Measurements from ENCODE around the gene NFIC.

NFIC gene

DNA sequence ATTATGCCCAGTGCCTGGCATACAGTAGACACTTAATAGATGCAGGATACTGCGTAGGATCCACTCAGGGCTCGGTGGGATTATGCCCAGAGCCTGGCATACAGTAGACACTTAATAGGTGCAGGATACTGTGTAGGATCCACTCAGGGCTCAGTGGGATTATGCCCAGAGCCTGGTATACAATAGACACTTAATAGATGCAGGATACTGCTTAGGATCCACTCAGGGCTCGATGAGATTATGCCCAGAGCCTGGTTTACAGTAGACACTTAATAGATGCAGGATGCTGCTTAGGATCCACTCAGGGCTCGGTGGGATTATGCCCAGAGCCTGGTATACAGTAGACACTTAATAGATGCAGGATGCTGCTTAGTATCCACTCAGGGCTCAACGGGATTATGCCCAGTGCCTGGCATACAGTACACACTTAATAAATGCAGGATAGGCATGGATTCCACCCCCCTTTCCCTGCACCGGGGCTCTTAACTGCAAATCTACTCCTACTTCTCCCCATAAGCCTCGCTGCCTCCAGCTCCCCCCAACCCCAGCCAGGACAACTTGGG is 89.1 kb downstream of the NFIC start:
- DNase-seq: no peak

DNA sequence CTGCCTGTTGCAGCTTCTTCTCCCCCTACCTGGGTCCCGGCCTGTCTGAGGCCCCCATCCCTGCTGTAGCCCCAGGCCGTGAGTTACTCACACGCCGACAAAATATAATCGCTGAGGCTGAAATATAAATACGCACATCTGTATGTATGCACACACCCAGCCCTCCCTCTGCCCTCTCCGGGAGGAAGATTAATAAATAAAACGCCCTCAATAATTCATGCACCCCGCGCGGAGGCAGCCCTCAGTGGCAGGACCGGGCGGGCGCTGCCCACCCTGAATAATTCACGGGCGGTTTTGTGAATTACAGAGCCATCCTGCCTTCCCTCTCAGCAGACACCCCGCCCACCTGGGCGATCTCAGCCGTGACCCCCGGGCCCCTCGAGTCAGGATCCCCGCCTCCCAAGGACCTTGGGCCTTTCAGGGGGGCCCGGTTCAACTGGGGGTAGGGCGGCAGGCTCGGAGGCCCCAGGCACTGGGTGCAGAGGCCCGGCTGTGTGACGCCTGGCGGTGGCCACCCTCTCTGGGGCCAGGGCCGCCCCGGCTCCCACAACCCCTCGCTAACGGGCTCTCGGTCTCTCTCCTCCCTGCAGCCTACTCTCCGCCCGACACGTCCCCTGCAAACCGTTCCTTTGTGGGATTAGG is 89.7 kb downstream of the NFIC start:
- DNase-seq: no peak

DNA sequence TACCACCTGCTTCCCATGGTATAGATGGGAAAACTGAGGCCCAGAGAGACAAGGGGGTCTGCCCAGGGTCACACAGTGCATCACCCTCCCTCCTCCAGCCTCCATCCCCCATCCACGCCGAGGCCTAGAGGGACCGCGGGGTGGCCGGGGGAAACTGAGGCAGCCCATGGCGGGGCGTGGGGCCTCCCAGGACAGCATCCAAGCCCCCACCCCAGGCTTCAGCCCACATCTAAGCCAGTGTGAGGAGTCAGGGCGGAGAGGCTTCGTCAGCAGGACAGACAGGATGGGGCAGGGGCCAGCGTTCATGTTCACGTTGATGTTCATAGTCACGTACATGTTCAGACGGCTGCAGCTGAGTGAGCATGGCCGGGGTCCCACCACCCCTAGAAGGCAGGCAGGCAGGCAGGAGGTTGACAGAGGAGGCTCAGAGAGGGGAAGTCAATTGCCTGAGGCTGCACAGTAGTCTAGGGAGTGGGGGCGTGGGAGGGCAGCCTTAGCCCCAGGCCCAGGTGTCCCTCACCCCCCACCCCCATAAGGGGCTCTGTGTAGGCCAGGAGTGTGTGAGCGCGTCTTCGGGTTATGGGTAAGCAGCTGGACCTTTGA is 90.6 kb downstream of the NFIC start:
- no peak for DNase-seq

DNA sequence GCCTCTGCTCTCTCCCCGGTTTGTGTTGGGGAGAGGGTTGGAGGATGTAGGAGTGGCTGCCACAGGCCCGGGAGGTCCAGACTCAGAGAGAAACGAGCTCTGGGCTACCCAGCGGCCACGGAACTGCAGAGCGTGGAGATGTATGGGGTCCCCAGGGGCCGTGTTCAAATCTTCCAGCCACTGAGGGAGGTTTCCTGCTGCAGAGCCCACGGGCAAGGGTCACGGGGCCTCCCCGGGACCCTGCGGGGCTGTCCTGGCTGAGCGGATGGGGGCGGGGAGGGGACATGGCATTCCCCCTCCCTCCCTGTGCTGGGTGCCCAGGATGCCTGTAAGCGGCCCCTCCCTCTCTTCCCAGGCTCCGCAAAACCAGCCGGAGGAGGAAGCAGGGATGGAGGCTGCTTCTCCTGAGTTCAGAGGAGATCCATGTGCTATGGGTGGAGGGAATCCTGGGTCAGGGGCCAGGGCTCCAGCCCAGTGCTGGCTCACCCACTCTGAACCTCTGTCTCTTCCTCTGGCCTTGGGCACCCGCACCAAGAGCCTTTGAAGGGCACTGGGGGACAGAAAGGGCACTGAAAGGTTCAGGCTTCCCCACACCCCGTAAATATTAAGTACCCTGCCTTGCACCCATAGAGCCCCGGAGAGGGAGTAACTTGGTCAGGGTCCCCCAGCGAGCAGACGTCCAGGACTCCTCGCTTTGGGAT is 91.3 kb downstream of the NFIC start:
- DNase-seq: no peak

DNA sequence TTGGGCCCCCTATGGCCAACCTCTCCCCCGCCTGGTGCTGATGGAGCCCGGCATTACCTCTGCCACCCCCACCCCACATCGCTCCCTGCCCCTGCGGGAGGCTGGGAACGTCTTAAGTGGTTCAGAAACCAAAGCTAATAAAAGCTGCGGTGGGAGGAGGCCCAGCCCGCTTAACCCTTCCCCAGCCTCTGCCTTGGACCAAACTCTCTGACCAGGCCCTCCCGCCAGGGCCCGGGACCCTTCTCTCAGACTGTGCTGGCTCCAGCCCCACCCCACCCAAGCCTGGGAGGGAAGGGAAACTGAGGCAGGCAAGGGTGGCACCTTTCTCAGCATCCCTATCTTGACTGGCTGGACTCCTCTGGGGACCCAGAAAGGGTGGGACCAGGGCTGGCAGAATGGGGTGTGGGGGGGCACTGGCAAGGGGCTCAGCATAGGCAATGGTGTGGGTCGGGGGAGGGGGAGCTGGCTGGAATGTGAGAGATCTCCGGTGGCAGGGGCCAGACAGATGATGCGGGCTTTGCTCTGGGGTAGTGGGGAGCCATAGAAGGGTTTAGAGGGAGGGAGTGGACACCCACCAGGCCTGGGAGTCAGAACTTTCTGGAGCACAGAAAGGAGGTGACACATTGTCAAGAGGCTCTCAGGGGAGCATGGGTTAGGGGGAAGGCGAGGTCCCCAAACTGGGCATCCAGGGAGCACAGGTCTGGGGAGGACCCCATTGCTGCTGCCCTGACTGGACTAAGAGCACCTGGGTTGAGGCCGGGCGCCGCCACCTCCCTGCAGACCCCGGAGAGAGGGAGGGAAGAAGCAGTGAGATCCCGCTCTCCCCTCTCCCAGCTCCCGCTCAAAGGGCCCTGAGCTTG is 92.1 kb downstream of the NFIC start:
- no peak for DNase-seq

DNA sequence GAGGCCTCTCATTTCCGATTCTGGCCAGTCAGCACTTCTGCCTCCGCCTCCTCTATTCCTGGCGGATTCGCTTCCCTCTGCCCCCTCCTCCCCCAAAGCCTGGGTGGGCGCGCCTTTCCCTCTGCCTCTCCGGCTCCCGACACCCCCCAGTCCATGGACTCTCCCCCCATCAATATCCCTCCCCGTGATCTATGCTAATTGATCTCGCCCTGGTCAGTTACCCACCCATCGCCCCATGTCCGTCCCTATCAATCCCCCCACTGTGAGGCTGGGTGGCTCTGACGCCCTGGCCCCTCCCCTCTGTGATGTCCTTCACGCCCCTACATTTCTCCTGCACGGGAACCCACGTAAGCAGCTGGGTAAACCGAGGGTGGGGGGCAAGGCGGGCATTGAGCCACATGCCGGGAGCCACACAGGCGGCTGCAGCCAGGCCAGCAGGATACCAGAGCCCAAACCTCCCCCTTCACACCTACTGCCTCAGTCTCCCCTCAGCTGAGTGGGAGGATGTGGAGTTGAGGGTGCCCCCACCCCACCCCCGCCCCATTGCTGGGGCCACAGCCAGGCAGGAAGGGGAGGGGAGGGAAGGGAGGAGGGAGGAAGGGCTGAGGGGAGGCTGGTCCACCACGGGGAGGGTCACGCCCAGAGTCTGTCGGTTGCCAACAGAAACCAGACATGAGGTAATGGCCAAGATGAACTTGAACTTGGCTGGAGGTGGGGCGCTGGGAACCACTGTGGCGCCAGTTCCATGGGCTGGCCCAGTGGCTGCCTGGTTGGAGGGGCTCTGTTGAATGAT is 92.9 kb downstream of the NFIC start:
- DNase-seq: no peak

DNA sequence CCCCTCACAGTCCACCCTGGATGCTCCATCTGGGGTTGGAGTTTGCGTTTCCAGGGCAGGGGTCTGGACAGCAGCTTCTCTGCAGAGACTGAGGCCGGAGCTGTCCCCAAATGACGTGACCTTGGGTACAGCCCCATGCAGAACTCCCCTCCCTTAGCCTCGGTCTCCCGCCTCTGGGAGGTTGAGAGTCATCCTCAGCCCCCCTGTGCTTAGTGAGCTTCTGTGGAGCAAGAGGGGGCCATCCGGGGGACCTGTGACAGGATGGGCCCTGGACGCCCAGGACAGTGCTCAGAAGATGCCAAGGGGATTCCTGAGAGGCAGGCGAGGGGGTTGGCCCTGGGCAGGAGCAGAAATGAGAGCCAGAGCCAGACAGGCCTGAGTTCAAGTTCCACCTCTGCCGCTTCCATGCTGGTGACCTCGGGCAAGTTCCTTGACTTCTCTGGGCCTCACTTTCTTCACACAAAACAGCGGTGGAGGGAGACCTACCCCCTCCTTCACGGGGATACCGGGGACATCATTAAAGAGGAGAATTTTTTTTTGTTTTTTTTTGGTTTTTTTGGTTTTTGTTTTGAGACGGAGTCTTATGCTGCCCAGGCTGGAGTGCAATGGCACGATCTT is 93.7 kb downstream of the NFIC start:
- no peak for DNase-seq

DNA sequence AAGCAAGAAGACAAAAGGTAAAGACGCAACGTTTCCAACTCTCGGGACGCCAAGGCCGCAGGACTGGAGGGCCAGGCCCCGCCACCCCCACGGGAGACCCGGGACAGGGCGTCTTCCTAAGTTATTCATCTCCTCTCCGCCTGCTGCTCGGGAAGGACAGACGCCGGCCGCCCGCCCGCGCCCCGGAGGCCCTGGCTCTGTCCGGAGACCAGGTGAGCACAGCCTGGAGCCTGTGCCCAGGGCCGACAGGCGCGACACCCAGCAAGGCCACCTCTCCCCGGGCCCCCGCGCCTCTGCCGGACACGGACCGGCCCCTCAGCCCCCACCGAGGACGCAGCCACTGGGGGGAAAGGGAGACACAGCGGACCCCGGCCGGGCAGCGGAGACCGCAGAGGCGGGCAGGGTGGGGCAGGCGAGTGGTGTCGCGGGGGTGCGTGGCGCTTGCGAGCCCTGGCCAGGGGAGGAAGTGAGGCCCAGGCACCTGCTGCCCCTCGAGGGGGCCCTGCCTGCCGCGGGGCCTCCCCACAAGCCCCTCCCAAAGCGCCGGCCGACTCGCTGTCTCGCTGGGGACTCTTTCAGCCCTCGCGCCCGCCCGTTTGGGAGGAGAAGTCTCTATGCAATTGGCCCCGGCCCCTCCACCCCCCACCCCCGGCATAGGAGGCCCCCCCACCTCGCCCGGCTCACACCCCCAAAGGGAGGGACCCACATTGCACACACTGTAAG is 96.8 kb downstream of the NFIC start:
- DNase-seq: no peak

DNA sequence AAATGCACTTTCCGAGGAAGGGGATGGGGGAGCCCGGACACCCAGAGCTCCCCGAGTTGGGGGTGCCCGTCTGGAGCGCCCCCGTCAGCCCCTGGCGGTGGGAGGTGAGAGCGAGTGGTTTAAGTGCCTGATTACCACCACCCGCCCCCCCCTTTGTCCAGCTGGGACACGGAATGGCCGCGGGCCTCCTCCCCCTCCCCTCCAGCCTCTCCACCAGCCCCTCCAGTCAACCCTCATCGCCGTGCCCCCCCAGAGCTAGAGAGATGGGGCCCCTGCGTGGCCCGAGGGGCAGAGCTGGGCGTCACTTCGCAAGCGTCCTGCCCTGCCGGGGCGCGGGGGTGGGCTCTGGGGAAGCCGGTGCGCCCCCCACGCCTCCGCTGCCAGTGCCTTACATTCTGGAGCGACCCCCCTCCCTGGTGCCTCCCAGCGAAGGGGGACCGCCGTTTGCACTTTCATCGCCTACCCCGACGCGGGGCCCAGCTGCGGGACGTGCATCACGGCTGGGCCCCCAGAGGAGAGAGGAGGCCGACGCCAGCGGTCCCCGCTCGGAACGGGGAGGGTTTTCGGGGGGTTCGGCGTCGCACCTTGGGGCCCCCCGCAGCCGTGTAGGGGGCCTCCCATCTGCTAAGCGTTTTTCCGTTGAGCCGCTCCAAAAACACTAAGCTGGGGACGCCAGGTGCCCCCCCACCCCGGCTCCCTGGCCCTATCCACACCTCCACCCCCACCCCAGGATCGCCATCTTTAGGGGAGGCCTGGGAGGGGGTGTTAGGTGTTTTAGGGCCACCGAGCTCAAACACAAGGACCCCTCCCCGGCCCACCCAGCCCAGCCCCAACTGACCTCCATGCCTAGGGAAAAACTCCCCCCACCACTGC is 97.6 kb downstream of the NFIC start:
- DNase-seq: no peak

DNA sequence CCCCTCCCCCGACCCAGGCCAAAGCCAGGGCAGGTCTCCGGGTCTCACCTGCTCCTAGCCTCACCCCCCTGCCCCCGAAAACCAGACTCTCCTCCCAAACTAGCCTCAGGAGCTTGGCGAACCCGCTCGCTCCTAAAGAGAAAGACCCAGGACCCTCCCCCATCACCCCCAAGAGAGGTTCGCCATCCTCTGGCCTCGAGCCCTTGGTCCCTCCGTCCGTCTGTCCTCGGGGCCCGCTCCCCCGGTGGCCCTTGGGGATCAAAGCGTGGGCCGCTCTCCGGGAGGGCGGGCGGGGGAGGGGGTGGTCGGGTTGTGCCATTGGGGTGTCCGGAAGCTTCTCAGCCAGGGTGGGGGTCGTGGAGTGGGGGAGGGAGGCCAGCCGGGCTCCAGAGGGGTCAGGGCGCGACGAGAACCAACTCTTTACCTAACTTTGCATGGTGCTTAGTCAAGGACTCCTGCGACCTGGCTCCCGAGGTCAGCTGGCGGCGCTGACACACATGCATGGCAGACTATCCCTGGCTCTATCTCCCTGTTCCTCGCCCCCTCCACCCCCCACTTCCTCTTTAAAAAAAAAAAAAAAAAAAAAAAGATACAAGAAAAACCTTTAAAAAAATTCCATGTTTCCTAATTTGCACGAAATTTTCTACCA is 98.3 kb downstream of the NFIC start:
- DNase-seq: no peak

DNA sequence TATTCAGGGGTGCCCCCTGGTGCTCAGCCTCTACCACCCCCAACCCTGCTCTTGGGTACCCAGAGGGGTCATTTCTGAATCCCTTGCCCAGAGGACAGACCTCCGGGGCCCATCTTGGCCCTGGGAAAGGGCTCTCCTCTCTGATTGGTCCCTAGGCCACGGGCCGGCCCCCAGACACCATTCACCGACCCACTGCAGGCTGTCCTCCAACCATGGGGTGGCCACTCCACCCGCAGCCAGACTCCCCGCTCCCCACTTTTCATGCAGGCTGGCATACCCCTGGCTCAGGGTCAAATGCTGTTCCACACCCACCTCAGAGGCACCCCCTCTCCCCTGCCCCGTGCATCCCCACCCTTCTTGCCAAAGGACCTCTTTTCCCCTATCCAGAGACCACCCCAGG is 99.2 kb downstream of the NFIC start:
- no peak for DNase-seq

DNA sequence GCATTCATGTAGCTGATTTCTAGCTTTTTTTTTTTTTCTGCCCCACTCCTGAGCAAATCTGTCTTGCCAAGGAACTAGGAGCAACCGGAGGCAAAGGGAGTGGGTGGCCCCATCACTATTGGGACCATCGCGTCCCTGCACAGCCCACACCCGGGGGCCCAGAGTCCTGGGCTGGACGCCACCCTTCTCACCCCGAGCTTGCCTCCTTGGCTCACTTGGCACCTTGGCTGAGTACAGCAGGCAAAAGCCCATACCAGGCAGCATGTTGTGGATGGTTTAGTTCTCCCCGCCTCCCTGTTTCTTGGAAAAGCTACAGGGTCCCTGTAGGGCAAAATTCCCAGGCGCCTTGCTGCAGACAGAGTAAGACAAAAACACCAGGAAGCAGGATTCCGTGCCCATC is 100.3 kb downstream of the NFIC start:
- DNase-seq: no peak

DNA sequence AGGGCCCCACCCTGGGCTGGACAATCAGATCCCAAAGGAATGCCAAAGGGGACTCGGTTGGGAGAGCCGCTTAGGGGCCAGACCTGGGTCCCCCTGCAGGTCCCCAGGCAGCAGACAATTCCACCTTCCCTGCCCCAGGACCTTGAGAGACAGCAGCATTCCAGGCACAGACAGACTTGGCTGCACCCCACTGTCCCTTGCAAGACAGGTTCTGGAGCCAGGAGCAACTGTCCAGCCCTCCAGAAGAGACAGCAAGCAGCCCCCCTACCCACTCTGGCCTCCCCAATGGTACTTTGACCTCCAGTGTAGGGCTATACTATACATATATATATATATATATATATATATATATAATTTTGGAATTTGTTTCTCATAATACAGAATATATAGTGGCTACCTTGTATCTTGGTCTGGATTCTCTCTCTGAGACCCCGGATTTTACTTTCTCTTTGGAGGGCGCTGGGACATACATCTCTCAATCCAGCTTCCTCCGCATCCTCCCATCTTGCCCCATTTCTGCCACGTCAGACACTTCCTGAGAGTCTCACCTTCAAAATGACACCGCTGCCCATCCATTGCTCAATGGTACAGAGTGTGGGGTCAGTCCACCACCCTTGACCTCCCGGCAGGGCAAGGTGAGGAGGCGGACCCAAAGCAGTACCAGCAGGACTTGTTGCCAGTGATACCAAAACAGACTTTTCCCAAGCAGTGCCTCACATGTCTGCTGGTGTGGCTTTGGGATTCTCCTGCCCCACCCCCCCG is 101.2 kb downstream of the NFIC start:
- DNase-seq: no peak

DNA sequence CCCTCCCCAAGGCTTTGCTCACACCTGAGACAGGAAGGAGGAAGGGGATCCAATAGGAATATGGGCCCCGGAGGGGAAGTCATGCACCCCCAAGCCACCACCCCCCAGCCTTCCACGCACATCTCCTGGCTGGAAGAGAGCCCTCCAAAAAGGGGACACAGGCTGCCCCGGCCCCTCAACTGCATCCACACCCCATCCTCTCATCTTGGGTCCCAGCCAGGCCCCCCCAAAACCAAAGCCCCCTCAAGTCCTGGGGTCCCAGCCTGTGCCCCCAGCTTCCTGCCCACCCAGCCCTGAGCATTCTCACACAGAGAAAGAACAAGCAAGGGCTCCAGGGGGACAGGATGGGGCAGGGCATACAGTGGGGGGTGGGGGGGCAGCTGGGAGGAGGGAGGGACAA is 101.8 kb downstream of the NFIC start:
- DNase-seq: no peak

DNA sequence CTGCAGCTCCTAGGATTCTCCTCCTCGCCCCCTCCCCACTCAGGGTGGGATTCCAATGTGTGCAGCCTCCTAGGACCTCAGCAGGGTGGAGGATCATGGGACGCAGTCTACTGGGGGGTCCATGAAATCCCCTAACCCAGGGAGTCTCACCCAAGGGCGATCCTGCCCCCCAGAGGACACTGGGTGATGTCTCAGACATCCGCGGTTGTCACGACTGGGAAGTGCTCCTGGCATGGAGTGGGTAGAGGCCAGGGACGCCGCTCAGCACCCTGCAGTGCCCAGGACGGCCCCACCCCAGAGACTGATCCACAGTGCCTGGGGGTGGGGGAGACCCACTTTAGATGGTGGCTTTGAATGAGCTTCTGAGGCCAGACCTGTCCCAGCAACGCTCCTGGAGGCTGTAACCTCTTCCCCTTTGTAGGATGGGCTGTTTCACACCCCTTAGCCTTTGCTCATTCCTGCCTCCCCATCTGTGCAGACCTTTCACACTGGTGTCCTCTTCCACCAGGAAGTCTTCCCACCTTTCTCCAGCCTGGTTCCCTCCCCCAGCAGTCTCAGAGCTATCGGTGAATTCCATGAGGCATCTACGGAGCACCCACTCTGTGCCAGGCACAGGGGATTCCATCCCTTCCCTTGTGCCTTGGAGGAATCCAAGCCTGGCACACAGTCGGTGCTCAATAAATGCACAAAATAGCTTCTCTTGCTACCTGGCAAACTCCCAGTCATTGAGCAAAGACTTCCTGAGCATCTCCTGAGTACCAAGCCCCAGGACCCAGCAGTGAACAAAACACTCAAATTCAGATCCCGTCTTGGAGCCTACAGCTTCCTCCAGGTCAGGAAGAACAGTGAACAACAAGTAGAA is 103.5 kb downstream of the NFIC start:
- no peak for DNase-seq

DNA sequence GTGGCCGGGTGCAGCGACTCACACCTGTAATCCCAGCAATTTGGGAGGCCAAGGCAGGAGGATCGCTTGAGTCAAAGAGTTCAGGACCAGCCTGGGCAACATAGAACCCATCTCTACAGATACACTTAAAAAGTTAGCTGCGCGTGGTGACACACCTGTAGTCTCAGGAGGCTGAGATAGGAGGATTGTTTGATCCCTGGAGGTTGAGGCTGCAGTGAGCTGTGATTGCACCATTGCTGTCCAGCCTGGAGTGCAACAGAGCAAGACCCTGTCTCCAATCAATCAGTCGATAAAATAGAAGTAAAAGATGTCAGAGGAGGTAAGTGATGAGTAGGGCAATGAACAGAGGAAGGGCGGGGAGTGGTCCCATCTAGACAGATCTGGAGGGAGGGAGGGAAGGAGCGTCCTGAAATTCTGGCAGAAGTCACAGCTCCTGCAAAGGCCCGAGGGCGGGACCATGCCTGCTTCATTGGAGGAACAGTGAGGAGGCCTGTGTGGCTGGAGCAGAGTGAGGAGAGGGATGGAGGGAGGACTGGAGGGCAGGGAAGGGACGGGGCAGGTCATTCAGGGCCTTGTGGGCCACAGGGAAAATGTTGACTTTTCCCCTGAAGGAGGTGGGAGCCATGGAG is 104.2 kb downstream of the NFIC start:
- DNase-seq: no peak

DNA sequence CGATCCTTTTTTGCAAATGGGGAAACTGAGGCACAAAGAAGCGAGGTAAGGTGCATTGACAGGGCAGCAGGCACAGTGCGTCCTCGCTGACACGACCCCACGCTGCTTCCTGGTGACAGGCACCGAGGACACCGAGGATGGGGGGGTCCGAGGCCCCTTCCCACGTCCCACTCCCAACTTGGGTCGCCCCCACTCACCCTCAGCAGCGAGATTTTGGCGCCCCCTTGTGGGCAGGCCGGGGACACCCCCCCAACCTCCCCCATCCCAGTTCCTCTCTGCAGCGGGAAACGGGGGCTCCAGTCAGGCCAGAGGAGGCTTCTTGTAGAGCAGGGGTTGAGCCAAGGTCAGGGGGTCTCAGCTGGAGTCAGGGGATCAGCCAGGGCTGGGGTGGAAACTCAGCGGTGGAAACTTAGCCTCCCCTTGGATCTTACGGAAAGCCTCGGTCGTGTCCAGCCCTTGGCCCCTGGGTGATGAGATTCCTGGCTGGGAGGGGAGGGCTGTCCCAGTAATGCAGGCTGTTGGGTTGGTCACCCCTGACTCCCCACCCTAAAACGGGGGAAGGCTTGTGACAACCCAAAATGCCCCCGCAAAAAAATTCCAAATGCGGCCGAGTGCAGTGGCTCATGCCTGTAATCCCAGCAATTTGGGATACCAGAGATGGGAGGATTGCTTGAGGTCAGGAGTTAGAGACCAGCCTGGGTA is 105.7 kb downstream of the NFIC start:
- peak; percentile 46 for DNase-seq

Data from activated naive CD4-positive, alpha-beta T cell treated with Interleukin-2 at 50 U/mL for 16 hours (primary cell).